Gastrocnemius medialis (tissue), 4 donors: Measurements from ENCODE around the gene RIC8A. TPM values are rescaled to one million over a fixed set of nuclear protein-coding genes. Genes with fewer than 3 reads are reported as not detected.

ENCODE experiments used
- ATAC-seq, 2 donors: fragments of 150-250 bp; one replicate each; pipeline ENCODE4 v1.9.1; 2016
- DNase-seq, 2 donors: peaks; one replicate each; pipeline ENCODE4 v3.0.0-alpha.2; 2019
- H3K27ac ChIP-seq, 4 donors: fragments of 200-600 bp; sonication (generic); 1 replicate in 1 of 4; 2 replicates in 3 of 4; pipeline ENCODE4 v1.5.1; 2016 to 2018; ENCODE audit warnings: mild to moderate bottlenecking in 2 of 4, moderate library complexity in 1 of 4
- H3K27me3 ChIP-seq, 3 donors: fragments of 200-600 bp; sonication (generic) in 2 of 3; 1 replicate in 1 of 3; 2 replicates in 2 of 3; pipeline versions ENCODE4 v1.5.1 to v1.6.0; 2016 to 2019; ENCODE audit warnings: mild to moderate bottlenecking in 1 of 3, moderate library complexity in 1 of 3
- H3K36me3 ChIP-seq, 2 donors: fragments of 200-600 bp; sonication (generic) in 1 of 2; one replicate each; pipeline ENCODE4 v1.5.1; 2017 to 2018
- H3K4me1 ChIP-seq, 2 donors: fragments of 200-600 bp; sonication (generic) in 1 of 2; one replicate each; pipeline ENCODE4 v1.5.1; 2016 to 2017; ENCODE audit warnings: mild to moderate bottlenecking in 2 of 2
- H3K4me3 ChIP-seq, 4 donors: fragments of 200-600 bp; sonication (generic) in 3 of 4; 1 replicate in 1 of 4; 2 replicates in 3 of 4; pipeline ENCODE4 v1.5.1; 2016 to 2019; ENCODE audit warnings: mild to moderate bottlenecking in 2 of 4
- H3K9me3 ChIP-seq, 3 donors: fragments of 200-600 bp; sonication (generic) in 2 of 3; 1 replicate in 1 of 3; 2 replicates in 2 of 3; pipeline ENCODE4 v1.5.1; 2016 to 2019
- CTCF ChIP-seq, 5 experiments: fragments of 450-650 bp in 3 of 5; fragments of 200-600 bp in 2 of 5; sonication (generic) in 2 of 5; IDR thresholded peaks in 4 of 5; conservative IDR thresholded peaks in 1 of 5; 1 replicate in 4 of 5; 2 replicates in 1 of 5; pipeline ENCODE4 v1.5.1; 2016 to 2019; ENCODE audit warnings: antibody characterized with exemption in 5 of 5, mild to moderate bottlenecking in 3 of 5, moderate library complexity in 3 of 5
- POLR2A ChIP-seq, 2 donors: fragments of 450-650 bp; IDR thresholded peaks; one replicate each; pipeline ENCODE4 v1.6.1; 2017; ENCODE audit warnings: antibody characterized with exemption in 2 of 2, mild to moderate bottlenecking in 2 of 2, moderate library complexity in 2 of 2
- in situ Hi-C, 4 donors: fragments of 200-750 bp; cut with MboI; loops; one replicate each; pipeline versions ENCODE4 v1.15.0 to v1.8.0; 2017; ENCODE audit warnings: low sequenced_read_pairs in 4 of 4
- intact Hi-C: fragments of 100-400 bp; cut with DNase I; formaldehyde crosslinking; loops from one replicate; pipeline ENCODE4 v1.15.1; 2023; ENCODE audit warnings: low total_unique reads
- total RNA-seq, 4 donors: library from RNA; depleted of rRNA; stranded (reverse); fragments of >200 nt; gene quantifications; one replicate each; pipeline versions ENCODE4 v1.1.0 to v1.2.3, GENCODE V29; 2016

RIC8A gene
- total RNA-seq, 4 donors from 2014 or later: 35.6 to 68.5 (median 47.8) TPM

- intact Hi-C loops: loop anchor here (10.0 kb wide), 1 partner anchor 99 kb away; no protein-coding TSS in a partner anchor
Measured at GRCh38 chr11:255816-256215, 48.3 kb downstream of the RIC8A start.

GRCh38 chr11:256952-257737 lies 49.6 kb downstream of the RIC8A start:
- in situ Hi-C loops: no loop called here
- DNase-seq: no peak
- H3K4me1 ChIP-seq: no peaks in the 10 kb centered on the region
- H3K27ac ChIP-seq: no peak overlapping the region
- no peak overlapping the region for H3K4me3 ChIP-seq
- H3K27me3 ChIP-seq: no peaks in the 10 kb centered on the region
- H3K36me3 ChIP-seq: peaks cover 0 to 17% of the 10 kb centered on the region in 2 donors
- intact Hi-C loops: loop anchor here (10.0 kb wide), 1 partner anchor 98 kb away; no protein-coding TSS in a partner anchor
- ATAC-seq: no peak
- H3K9me3 ChIP-seq: no peaks in the 10 kb centered on the region
- no peak for TF ChIP-seq POLR2A (IDR thresholded peaks at IDR 0.05)
- TF ChIP-seq CTCF (IDR thresholded peaks at IDR 0.05 in 4 of 5, conservative IDR thresholded peaks at IDR 0.05 in 1 of 5): no peak

More at GRCh38 chr11:255816-256215, 48.3 kb downstream of the RIC8A start:
- ATAC-seq: no peak
- Histone ChIP-seq H3K4me1 (no peaks in the 10 kb centered on the region), H3K9me3 (no peaks in the 10 kb centered on the region), H3K36me3 (peaks cover 0 to 28% of the 10 kb centered on the region in 2 donors), H3K27me3 (no peaks in the 10 kb centered on the region), H3K4me3 (no peak overlapping the region), H3K27ac (no peak overlapping the region)
- DNase-seq: no peak
- TF ChIP-seq POLR2A (IDR thresholded peaks at IDR 0.05) (no peak), CTCF (IDR thresholded peaks at IDR 0.05 in 4 of 5, conservative IDR thresholded peaks at IDR 0.05 in 1 of 5) (no peak)
- in situ Hi-C loops: no loop called here

- Histone ChIP-seq H3K36me3 (peaks cover 0 to 9% of the 10 kb centered on the region in 2 donors), H3K4me3 (no peak overlapping the region), H3K27me3 (no peaks in the 10 kb centered on the region), H3K4me1 (no peaks in the 10 kb centered on the region), H3K9me3 (no peaks in the 10 kb centered on the region), H3K27ac (no peak overlapping the region)
- ATAC-seq (no peak), DNase-seq (no peak)
- TF ChIP-seq CTCF (IDR thresholded peaks at IDR 0.05 in 4 of 5, conservative IDR thresholded peaks at IDR 0.05 in 1 of 5) (no peak), POLR2A (IDR thresholded peaks at IDR 0.05) (no peak)
- in situ Hi-C loops (no loop called here), intact Hi-C loops (loop anchor here (10.0 kb wide), 1 partner anchor 97 kb away; no protein-coding TSS in a partner anchor)
Measured at GRCh38 chr11:257766-258493, 50.4 kb downstream of the RIC8A start.

DNA sequence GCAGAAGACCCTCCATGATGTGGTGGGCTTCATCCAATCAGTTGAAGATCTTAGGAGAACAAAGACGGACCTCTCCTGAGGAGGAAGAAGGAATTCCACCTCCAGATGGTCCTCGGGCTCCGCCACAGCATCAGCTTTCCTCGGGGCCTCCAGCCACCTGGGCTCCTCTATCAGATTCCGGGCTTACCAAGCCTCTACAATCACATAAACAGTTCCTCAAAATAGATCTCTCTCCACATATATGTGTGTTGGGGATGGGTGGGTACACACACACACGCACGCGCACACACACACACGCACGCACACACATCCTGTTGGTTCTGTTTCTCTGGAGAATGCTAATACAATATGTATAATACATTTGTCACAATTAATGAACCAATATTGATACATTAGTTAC lies 51.9 kb downstream of the RIC8A start:
- no peaks in the 10 kb centered on the region for H3K4me1 ChIP-seq
- TF ChIP-seq POLR2A (IDR thresholded peaks at IDR 0.05) (no peak), CTCF (IDR thresholded peaks at IDR 0.05 in 4 of 5, conservative IDR thresholded peaks at IDR 0.05 in 1 of 5) (no peak)
- H3K27me3 ChIP-seq: no peaks in the 10 kb centered on the region
- no peaks in the 10 kb centered on the region for H3K9me3 ChIP-seq
- H3K4me3 ChIP-seq: no peak overlapping the region
- no peak for DNase-seq
- H3K27ac ChIP-seq: no peak overlapping the region
- H3K36me3 ChIP-seq: no peaks in the 10 kb centered on the region
- ATAC-seq: no peak
- in situ Hi-C loops: no loop called here
- intact Hi-C loops: loop anchor here (10.0 kb wide), 1 partner anchor 95 kb away; no protein-coding TSS in a partner anchor
